ENCODE data around the gene ELP2. TPM values are rescaled to one million over a fixed set of nuclear protein-coding genes. Genes with fewer than 3 reads are reported as not detected.
"Not testable (repeated sequence)": the region's sequence is repeated elsewhere in the genome, so short reads cannot be mapped to it uniquely, and the experiment has no call there.

ELP2 gene
- total RNA-seq, 1 donor from 2014 or later: 217 TPM

GRCh38 chr18:36158266-36158867 is 28.7 kb downstream of the ELP2 start:
- no peak for DNase-seq

- no peak for DNase-seq
Measured at GRCh38 chr18:36160959-36161371, 31.3 kb downstream of the ELP2 start.

- no peak for DNase-seq
Measured at GRCh38 chr18:36162981-36163380, 33.3 kb downstream of the ELP2 start.

GRCh38 chr18:36167692-36168218 is 38.1 kb downstream of the ELP2 start:
- DNase-seq: no peak

- DNase-seq: not testable (repeated sequence)
Measured at GRCh38 chr18:36168296-36168695, 38.6 kb downstream of the ELP2 start.

- DNase-seq: no peak
Measured at GRCh38 chr18:36169938-36170337, 40.2 kb downstream of the ELP2 start.

- DNase-seq: no peak
Measured at GRCh38 chr18:36175481-36175880, 45.8 kb downstream of the ELP2 start.

GRCh38 chr18:36176177-36176584 is 46.5 kb downstream of the ELP2 start:
- no peak for DNase-seq

GRCh38 chr18:36176711-36177110 is 47.0 kb downstream of the ELP2 start:
- no peak for DNase-seq

GRCh38 chr18:36177913-36178312 is 48.2 kb downstream of the ELP2 start:
- no peak for DNase-seq

GRCh38 chr18:36179562-36180355 is 50.1 kb downstream of the ELP2 start:
- no peak for DNase-seq

GRCh38 chr18:36181441-36181840 is 51.7 kb downstream of the ELP2 start:
- DNase-seq: no peak

- DNase-seq: no peak
Measured at GRCh38 chr18:36181898-36182506, 52.3 kb downstream of the ELP2 start.

GRCh38 chr18:36183033-36183432 is 53.3 kb downstream of the ELP2 start:
- no peak for DNase-seq

GRCh38 chr18:36183987-36184386 is 54.3 kb downstream of the ELP2 start:
- no peak for DNase-seq

- DNase-seq: no peak
Measured at GRCh38 chr18:36185157-36185556, 55.5 kb downstream of the ELP2 start.

GRCh38 chr18:36185901-36186460 is 56.3 kb downstream of the ELP2 start:
- DNase-seq: no peak

- no peak for DNase-seq
Measured at GRCh38 chr18:36186461-36187192, 56.9 kb downstream of the ELP2 start.

- no peak for DNase-seq
Measured at GRCh38 chr18:36187193-36187825, 57.6 kb downstream of the ELP2 start, which contains the start of gene MOCOS. TSS of gene MOCOS (plus strand) at chr18:36187497. CDS start at chr18:36187540, 43 bp downstream.

- no peak for DNase-seq
Measured at GRCh38 chr18:36187826-36188721, 58.4 kb downstream of the ELP2 start.

- no peak for DNase-seq
Measured at GRCh38 chr18:36188916-36189315, 59.2 kb downstream of the ELP2 start.

Data from occipital lobe (tissue), 2 donors.